ENCODE results near the gene NCKAP5L.
"Not testable (repeated sequence)": the region's sequence is repeated elsewhere in the genome, so short reads cannot be mapped to it uniquely, and the experiment has no call there.

NCKAP5L gene

GRCh38 chr12:49863946-49864797 lies 36.0 kb upstream of the NCKAP5L start:
- TF ChIP-seq CTCF (IDR thresholded peaks at IDR 0.05; ENCODE audit: extremely low read depth, missing control alignments) = no peak
- DNase-seq (ENCODE audit: low spot score) = no peak

GRCh38 chr12:49860921-49861320 lies 32.7 kb upstream of the NCKAP5L start:
- not testable (repeated sequence) for DNase-seq (ENCODE audit: low spot score)

DNA sequence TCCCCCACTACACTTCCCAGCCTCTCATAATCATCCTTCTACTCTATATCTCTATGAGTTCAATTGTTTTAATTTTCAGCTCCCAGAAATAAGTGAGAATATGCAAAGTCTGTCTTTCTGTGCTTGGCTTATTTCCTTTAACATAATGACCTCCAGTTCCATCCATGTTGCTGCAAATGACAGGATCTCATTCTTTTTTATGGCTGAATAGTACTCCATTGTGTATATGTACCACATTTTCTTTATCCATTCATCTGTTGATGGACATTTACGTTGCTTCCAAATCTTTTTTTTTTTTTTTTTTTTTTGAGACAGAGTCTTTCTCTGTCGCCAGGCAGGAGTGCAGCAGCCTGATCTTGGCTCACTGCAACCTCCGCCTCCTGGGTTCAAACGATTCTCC lies 27.7 kb upstream of the NCKAP5L start:
- DNase-seq (ENCODE audit: low spot score) = not testable (repeated sequence)

DNA sequence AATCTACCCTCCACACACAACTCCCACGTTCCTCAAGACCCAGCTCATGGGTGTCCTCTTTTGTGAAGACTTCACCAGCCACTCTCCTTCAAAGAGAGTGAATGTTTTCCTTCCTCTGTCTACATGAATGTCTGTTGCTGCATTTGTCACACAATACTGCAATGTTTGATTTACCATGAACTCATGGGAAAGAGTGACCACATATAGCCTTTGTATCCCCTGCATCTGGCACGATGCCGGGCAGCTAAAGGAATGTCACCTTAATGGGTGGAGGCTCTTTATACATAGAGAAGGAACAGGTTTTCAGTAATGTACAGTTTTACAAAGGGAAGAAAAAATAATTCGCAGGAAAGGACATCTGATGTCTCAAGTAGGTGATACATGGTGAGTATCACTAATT lies 26.8 kb upstream of the NCKAP5L start:
- DNase-seq (ENCODE audit: low spot score) = no peak
- no peak for TF ChIP-seq CTCF (IDR thresholded peaks at IDR 0.05; ENCODE audit: extremely low read depth, missing control alignments)

DNA sequence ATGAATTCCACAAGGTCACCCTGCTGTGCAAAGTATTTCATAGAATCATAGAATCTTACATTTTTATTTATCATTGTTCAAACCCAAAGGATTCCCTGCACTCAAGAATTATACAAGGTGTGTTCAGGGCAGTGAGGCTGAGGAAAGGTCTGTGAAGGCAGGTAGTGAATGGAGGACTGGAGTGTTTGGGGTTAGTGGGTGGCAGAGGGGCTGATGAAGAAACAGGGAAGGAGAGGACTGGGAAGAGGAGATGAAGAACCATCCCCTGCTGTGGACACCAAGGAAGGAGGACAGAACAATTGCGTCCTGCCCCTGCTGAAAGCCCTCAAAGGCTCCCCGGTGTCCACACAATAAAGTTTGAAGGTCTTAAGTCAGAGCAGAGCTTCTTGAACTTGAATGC lies 25.5 kb upstream of the NCKAP5L start:
- DNase-seq (ENCODE audit: low spot score) = no peak
- TF ChIP-seq CTCF (IDR thresholded peaks at IDR 0.05; ENCODE audit: extremely low read depth, missing control alignments) = no peak

DNA sequence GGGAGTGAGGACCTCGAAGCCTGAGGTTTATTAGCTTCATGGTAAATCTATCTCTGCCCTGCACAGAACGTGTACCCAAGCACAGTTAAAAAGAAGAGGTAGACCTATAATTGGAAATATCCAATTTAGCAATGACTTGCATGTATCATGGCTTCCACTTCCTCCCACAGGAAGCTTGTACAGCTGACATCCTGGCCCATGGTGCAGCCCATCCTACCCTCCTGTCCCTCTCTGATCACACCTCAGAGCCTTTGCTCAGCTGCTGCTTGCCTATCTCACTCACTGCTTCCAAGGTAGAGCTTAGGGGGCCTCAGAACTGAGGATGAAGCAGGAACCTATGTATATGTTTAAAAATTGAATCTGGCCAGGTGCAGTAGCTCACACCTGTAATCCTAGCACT lies 18.9 kb upstream of the NCKAP5L start:
- DNase-seq (ENCODE audit: low spot score) = no peak
- no peak for TF ChIP-seq CTCF (IDR thresholded peaks at IDR 0.05; ENCODE audit: extremely low read depth, missing control alignments)

GRCh38 chr12:49846032-49846431 lies 17.8 kb upstream of the NCKAP5L start:
- TF ChIP-seq CTCF (IDR thresholded peaks at IDR 0.05; ENCODE audit: extremely low read depth, missing control alignments) = no peak
- DNase-seq (ENCODE audit: low spot score) = no peak

- no peak for DNase-seq (ENCODE audit: low spot score)
- no peak for TF ChIP-seq CTCF (IDR thresholded peaks at IDR 0.05; ENCODE audit: extremely low read depth, missing control alignments)
Measured at GRCh38 chr12:49843876-49844437, 15.7 kb upstream of the NCKAP5L start.
